Activated CD8-positive, alpha-beta T cell treated with anti-CD3 and anti-CD28 coated beads for 36 hours (primary cell): ENCODE data around the gene HOXA1. TPM values are rescaled to one million over a fixed set of nuclear protein-coding genes. Genes with fewer than 3 reads are reported as not detected.

Experiments
- ATAC-seq: fragments of 200-7000 bp; cut with Tn5 transposase; one replicate; pipeline ENCODE4 v1.10.0; 2021; ENCODE audit warnings: mild to moderate bottlenecking, moderate library complexity
- CTCF ChIA-PET: fragments of 350-600 bp; sonication (Branson Sonifier 250); formaldehyde crosslinking; loops from one replicate; lab custom pipeline; 2021; ENCODE audit warnings: antibody characterized with exemption; lab: Charles Lee
- POLR2A ChIA-PET: fragments of 350-600 bp; sonication (Branson Sonifier 250); formaldehyde crosslinking; loops from one replicate; lab custom pipeline; 2021; ENCODE audit warnings: antibody characterized with exemption; lab: Charles Lee
- DNase-seq: peaks from one replicate; pipeline ENCODE4 v3.0.0-alpha.2; 2020
- H3K27ac Mint-ChIP-seq: one replicate; pipeline ENCODE4 v1.8.0; 2021; ENCODE audit warnings: mild to moderate bottlenecking, mixed read lengths
- H3K27me3 Mint-ChIP-seq: one replicate; pipeline ENCODE4 v1.8.0; 2021; ENCODE audit warnings: mixed read lengths
- H3K36me3 Mint-ChIP-seq: one replicate; pipeline ENCODE4 v1.8.0; 2021; ENCODE audit warnings: low read depth, mixed read lengths
- H3K4me1 Mint-ChIP-seq: one replicate; pipeline ENCODE4 v1.8.0; 2021; ENCODE audit warnings: low read depth, mixed read lengths
- H3K4me3 Mint-ChIP-seq: one replicate; pipeline ENCODE4 v1.8.0; 2021; ENCODE audit warnings: mild to moderate bottlenecking, moderate library complexity, mixed read lengths
- H3K9me3 Mint-ChIP-seq: one replicate; pipeline ENCODE4 v1.8.0; 2021; ENCODE audit warnings: mixed read lengths
- CTCF ChIP-seq: fragments of 200-600 bp; IDR thresholded peaks from one replicate; pipeline ENCODE4 v1.8.0; 2022; ENCODE audit warnings: antibody characterized with exemption, mild to moderate bottlenecking
- intact Hi-C: fragments of 100-400 bp; cut with micrococcal nuclease; formaldehyde crosslinking; loops from one replicate; pipeline ENCODE4 v1.10.0; 2022
- total RNA-seq, 2 experiments: library from RNA; stranded (reverse); gene quantifications; one replicate each; pipeline ENCODE4 v1.2.3, GENCODE V29; 2021

HOXA1 gene
- total RNA-seq, 2 experiments from 2014 or later, result 0.25 TPM

DNA sequence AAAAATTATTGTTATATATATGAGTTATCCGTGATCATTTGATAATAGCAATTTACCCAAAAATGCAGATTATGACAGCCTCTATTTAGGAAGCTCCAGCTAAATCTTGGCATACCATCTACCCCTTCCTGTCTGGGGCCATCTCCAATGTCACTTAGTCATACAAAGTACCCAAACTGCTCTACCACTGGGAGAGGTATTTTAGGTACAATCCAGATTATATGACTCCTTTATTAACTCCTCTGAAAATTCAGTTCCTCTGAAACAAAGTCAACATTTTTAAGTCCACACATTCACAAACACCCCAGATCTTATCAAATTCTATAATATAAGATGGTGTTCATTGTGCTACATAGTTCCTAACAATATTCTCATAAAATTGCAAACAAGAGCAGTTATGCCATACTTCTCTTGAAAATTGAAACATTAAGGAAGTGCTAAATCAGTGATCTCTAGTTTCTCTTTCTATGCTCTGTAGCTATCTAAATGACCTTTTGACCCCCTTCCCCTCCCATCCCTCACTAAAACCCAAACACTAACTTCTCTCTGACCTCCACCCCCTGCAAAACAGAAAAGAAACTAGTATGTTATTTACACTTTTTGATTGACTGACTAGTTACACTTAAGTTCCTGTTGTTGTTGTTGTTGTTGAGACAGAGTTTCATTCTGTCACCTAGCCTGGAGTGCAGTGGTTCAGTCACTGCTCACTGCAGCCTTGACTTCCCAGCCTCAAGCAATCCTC, 16.4 kb downstream of the HOXA1 start:
- Mint-ChIP-seq H3K9me3 (no peaks in the 10 kb centered on the region), H3K4me1 (no peaks in the 10 kb centered on the region), H3K36me3 (no peaks in the 10 kb centered on the region), H3K27ac (no peak overlapping the region), H3K4me3 (no peak overlapping the region), H3K27me3 (no peaks in the 10 kb centered on the region)
- ATAC-seq (no peak), DNase-seq (no peak)
- ChIA-PET POLR2A (no interaction called here), CTCF (no interaction called here)
- TF ChIP-seq CTCF, result no peak
- intact Hi-C loops, result no loop called here

DNA sequence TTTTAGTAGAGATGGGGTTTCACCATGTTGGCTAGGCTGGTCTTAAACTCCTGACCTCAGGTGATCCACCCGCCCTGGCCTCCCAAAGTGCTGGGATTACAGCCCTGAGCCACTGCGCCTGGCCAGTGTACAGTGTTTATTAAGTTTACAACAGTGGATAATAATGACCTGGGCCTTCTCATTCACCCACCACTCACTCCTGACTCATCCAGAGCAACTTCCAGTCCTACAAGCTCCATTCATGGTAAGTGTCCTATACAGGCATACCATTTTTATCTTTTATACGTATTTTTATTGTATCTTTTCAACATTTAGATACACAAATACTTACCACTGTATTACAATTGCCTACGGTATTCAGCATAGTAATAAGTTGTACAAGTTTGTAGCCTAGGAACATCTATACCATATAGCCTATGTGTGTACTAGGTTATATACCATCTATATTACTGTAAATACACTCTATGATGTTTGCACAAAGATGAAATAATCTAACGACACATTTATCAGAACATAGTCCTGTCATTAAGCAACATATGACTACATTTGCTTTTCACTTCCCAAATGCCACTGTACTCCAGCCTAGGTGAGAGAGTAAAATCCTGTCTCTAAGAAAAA, 17.1 kb downstream of the HOXA1 start:
- POLR2A ChIA-PET, result no interaction called here
- Mint-ChIP-seq H3K9me3 (no peaks in the 10 kb centered on the region), H3K4me3 (no peak overlapping the region), H3K27me3 (no peaks in the 10 kb centered on the region), H3K27ac (no peak overlapping the region), H3K4me1 (no peaks in the 10 kb centered on the region), H3K36me3 (no peaks in the 10 kb centered on the region)
- CTCF ChIA-PET, result no interaction called here
- no peak for DNase-seq
- intact Hi-C loops, result no loop called here
- ATAC-seq, result no peak
- no peak for TF ChIP-seq CTCF

GRCh38 chr7:27073076-27073475, 22.7 kb downstream of the HOXA1 start:
- DNase-seq, result no peak
- Mint-ChIP-seq H3K9me3 (no peaks in the 10 kb centered on the region), H3K27me3 (peaks cover 2% of the 10 kb centered on the region), H3K27ac (no peak overlapping the region), H3K4me3 (no peak overlapping the region), H3K36me3 (no peaks in the 10 kb centered on the region), H3K4me1 (no peaks in the 10 kb centered on the region)
- no peak for ATAC-seq
- CTCF ChIA-PET, result no interaction called here
- TF ChIP-seq CTCF, result no peak
- POLR2A ChIA-PET, result no interaction called here
- intact Hi-C loops, result no loop called here

- intact Hi-C loops, result no loop called here
- Mint-ChIP-seq H3K27ac (no peak overlapping the region), H3K27me3 (peaks cover 2% of the 10 kb centered on the region), H3K36me3 (no peaks in the 10 kb centered on the region), H3K4me3 (no peak overlapping the region), H3K9me3 (no peaks in the 10 kb centered on the region), H3K4me1 (peaks cover 3% of the 10 kb centered on the region)
- ChIA-PET POLR2A (no interaction called here), CTCF (no interaction called here)
- ATAC-seq (no peak), DNase-seq (no peak)
- no peak for TF ChIP-seq CTCF
Observed at GRCh38 chr7:27071622-27072390, 24.0 kb downstream of the HOXA1 start.

GRCh38 chr7:27068259-27068658, 27.5 kb downstream of the HOXA1 start:
- Mint-ChIP-seq H3K36me3 (no peaks in the 10 kb centered on the region), H3K27me3 (peaks cover 2% of the 10 kb centered on the region), H3K4me3 (no peak overlapping the region), H3K4me1 (peaks cover 3% of the 10 kb centered on the region), H3K27ac (no peak overlapping the region), H3K9me3 (no peaks in the 10 kb centered on the region)
- intact Hi-C loops, result no loop called here
- no peak for ATAC-seq
- no peak for TF ChIP-seq CTCF
- CTCF ChIA-PET, result no interaction called here
- no peak for DNase-seq
- POLR2A ChIA-PET, result no interaction called here
